IPS-NIHi7 (cell line): Measurements from ENCODE around the gene HPD.
"Not testable (repeated sequence)": the region's sequence is repeated elsewhere in the genome, so short reads cannot be mapped to it uniquely, and the experiment has no call there.

Experiments
- DNase-seq: peaks from one replicate; pipeline ENCODE4 v3.0.0; 2012; ENCODE audit warnings: mixed read lengths; ENCODE audit errors: extremely low spot score

The HPD gene

DNA sequence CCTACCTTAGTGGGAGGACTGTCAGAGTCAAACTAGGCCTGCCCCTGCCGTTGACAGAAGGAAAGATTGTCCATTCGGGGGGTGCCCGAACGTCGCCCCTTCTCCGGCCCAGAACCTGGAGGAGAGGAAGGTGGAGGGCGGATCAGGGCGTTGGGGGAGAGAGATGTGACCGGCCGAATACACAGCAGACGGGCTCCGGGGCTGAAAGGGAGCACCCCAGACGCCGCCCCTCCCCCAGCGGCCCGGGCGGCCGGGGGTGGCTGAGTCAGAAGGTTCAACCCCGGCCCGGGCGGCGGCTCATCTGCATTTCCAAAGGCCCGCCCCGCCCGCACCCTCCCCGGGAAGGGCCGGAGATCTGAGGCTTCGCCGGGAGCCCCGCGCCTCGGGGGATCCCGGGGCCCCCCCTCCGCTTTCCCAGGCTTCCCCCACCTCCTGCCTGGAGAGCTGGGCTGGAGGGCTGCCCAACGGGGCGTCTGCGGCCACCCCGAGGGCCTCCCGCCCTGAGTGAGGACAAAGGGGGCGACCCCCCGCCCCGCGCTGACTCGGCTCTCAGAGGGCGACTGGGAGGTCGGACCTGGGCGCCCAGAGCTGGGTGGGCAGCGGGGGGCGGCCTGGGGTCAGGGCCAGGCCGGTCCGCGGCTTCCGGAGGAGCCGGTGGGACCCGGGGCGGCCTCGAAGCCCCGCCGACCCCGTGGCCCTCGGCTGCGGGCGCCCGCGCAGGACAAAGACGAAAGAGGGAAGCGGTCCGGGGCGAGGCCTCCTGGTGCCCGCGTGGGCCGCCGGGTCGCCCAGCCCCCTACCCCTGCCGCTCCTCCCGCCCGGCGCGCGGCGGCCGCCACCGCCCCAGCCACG, 58.6 kb downstream of the HPD start:
- peak; percentile 77 for DNase-seq

DNA sequence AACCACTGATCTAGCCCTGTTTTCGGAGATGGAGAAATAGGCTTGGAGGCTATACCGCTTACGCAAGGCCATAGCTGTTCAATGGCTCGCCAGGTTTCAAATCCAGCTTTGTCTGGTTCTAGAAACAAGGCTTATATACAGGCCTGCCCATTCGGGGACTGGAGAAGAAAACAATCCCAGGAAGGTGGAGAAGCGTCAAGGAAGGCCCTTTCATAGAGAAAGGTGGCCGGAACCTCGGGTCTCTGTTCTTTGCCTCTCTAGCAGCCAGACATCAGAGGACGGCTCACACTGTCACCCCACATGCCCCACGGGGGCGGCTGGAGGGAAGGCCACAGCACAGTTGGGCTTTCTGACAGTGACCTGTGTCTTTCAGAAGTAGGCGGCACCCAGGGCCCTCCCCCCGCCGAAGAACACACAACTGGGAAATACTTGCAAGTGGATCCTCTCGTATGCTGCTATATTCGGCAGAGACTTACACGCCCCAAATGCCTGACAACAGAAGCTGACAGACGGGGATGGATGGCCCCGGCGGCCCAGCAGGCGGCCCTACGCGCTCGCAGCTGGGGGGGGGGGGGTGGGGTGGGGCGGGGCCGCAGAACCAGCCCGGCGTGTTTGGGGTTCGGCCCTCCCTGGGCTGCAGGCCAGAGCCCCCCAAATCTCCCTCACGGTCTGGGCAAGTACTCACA, 59.4 kb downstream of the HPD start:
- no peak for DNase-seq

DNA sequence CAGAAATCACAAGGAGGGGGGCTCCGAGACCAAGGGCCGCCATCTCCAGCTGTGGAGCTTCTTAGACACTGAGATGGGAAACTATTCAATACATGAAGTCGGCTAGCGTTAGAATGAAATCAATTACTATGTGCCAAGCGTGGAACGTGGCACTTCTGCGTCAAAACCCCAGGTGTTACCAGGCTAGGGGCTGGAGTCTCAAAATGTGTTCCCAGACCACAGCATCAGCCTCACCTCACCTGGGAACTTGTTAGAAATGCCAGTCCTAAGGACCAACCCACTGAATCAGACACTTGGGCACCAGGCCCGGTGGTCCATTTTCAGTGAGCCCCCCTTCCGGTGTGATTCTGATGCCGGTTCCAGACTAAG, 59.9 kb downstream of the HPD start:
- DNase-seq = no peak

DNA sequence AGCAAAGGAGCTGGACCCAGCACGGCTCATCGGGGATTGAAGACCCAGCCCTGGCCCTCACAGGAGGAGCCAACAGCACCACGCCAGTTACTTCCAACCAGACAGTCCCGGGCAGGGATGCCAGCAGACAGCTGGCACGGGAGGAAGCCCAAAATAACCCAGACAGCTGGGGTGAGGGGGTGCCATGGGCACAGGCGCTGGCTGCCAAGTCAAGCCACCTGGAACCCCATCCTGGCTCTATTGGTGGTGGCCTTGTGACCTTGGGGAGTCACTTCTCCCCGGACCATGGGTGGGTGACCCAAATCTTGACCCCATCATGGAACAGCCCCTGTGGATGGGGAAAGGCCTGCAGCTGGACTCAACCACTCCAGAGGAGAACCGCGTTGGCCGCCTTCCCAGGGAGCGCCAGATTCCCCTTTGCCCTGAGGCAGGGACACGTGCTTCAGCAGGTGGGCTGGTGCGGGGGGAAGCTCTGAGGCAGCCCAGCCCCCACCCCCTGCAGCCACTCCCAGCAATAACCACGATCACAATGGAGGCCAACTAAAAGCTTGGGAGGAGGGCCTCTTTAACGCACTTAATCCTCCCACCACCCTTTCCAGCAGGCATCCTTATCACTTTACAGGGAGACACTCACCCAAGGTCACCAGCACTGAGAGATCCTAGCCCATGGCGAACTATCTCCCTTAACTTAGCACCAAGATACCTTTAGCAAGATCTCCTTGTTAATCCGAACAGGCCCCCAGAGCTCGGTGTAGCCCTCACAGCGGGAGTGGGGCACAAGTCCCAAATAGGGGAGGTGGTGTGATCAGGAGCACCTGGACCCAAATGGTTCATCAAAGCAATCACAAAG, 60.5 kb downstream of the HPD start:
- no peak for DNase-seq

DNA sequence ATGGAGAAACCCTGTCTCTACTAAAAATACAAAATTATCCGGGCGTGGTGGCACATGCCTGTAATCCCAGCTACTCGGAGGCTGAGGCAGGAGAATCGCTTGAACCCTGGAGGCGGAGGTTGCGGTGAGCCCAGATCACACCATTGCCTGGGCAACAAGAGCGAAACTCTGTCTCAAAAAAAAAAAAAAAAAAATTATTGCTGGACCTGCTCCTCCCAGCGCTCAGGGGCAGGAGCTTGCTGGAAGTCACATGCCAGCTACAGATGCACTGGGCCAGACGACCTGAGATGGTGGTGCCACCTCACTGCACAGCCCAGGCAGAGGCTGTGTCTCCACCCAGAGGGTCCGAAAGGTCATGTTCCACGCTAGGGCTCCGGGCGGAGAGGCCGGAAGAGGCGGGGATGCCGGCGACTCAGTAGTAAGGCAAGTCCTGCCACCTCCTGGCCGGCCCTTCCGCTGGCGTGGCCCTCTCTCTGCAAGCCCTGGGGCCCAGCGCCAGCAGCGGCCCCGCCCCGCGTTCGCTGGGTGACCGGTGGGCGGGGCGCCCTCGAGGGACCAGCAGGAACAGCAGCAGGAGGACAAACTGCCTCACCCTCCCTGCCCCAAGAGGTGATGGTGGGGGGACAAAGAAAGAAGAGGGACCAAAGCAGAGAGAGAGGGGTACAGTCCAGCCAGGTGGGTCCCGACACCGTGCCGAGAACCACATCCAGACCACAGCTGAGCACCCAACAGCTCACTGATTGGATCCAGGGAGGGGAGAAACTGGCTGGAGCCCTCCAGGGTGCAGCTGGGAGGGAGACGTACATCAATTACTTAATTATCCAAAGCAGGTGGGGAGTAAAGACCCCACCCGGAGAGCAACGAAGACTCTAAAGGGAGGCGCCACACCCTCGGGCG, 61.6 kb downstream of the HPD start:
- DNase-seq = peak; percentile 80

DNA sequence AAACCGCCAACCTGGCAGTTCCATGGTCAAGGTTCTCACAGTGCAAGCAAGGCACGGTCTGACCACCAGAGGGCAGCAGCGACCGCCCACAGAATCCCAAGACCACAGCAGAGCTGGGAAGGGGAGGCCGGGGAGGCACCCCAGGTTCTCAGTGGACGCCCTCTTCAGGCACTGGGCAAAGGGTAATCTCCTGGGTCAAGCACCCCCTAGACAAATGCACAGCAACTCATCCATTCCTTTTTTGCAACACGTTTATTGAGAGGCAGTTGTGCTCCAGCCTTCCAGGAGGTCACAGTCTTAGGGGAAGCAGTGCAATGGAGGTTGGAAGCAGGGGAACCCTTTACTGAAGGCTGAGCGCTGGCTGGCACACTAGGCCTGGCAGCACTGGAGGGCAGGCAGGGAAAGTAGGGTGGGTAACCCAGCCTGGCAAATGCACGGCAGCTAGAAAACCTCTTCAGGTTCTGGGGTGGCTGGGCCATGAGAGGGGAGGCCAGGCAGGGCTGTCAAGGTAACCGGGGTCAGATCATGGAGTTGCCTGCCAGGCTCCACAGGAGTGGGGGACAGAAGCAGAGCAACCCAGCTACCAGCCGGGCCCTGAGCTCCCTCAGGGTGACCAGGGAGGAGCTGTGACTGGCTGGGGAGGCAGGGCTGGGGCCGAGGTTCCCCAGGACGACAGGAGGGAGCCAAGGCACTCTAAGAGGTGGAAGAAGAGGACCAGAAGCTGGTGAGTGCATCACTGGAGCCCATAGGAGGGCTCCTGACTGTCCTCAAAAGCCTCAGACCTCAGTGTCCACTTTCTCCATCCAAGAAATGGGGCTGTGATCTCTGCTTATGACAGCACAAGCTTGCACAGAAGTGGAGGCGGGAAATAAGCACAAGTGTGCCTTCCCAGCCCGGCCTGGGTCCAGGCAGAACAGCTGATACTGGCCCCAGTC, 63.4 kb downstream of the HPD start:
- peak; percentile 79 for DNase-seq

DNA sequence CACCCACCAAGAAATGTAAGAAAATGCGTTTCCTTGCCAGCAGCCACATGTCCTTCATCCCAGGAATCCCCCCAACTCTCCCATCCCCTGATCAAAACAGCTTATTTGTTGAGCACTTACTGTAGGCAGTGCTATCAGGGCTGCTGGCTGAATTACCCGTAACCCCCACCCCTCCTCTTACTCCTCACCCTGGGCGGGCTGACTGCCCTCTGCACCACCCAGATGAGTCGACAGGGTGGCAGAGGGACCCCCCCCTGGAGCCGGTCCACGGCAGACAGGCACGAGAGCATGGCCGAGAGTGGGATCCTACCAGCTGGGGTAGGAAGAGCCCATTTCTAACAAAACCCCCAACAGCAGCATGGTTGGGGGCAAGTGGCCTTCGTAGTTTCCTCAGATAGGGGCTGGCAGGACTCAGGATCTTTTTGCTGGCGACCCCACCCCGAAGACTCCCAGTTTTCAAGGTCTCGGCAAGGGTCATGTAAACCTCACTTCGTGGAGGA, 64.1 kb downstream of the HPD start:
- DNase-seq = no peak

DNA sequence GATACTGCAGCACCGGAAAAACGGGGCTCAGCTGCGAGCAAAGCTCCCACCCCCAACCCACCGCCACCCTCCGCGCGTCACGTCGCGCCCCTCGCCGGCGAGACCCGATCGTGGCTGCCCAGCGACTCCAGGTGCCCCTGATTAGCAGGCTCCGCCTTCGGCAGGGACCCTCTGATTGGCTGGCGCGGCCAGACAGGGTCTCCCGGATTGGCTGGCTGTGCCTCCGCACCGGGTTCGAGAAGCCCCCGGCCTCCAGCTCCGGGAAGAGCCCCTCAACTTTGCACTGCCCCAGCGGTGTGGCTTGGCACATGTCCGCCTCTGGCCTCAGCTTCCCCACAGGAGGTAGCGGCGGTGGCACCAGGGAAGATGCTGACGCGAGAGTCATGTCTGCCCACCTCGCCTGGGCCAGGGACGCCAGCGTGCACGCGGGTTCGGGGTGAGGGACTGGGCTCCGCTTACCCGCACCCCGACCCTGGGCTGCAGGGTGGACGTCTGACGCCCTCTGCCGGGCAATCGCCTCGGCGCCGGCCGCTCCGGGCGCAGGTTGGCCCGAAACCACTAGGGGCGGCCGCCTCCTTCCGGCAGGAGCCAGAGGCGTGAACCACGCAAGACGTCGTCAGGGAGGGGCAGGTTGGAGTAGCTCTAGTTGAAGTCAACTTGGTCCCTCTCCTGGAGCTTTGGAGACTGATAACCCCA, 64.7 kb downstream of the HPD start:
- DNase-seq = peak; percentile 91

DNA sequence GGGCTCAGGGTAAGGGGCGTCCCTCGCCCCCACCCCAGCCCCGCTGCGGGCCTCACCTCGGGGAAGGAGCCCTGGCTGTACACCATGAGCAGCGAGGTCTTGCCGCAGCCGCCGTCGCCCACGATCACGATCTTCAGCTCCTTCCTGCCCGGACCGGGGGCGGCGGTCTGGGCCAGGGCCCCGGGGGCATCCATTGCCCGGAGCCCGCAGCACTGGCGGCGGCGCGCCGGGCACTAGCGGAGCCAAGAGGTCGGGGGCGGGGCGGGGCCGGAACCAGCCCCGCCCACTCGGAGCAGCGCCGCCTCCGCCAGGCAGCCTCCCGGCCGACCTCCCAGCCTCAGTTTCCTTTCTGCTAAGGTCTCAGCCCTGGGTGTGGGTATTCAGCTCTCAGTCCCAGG, 65.2 kb downstream of the HPD start, which contains the start of gene RHOF:
Gene RHOF (minus strand): TSS at position 249 of the 398 bp plus-strand sequence. CDS start 55 bp downstream, at position 194.
- DNase-seq = peak; percentile 74

DNA sequence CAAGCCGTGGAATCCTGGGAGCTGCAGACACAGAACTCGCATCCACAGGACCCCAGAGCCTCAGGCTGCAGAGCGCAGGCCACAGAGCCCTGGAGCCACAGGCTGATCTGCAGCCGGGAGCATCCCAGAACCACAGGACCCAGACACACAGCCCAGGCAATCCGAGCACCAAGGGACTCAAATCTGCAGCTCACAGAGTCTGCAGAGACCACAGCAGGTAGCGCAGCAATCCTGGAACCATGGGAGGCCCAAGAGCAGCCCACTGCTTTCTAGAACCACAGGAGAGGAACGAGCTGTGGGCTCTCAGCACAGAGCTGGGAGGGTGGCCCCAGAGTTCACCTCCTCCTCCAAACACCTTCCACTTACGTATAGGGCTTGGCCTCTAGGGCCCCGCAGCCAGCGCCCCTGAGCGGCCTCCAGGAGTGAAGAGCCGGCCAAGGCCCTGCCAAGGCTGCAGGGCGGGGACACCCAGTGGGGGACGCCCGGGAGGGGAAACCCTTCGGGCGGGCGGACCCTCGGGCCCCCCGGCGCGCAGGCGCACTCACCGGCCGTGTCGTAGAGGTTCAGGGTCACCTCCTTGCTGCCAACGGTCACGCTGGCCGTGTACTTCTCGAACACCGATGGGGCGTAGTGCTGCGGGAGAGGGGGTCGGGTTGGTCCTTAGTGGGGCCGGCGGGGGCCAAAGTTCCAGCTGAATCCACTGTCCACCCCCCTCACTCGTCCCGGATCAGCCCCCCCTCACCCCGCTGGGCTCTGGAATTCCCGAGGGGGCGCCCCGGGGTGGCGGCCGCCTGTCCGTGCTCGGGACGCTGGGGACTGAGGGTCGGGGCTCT, 65.8 kb downstream of the HPD start:
- DNase-seq = no peak

DNA sequence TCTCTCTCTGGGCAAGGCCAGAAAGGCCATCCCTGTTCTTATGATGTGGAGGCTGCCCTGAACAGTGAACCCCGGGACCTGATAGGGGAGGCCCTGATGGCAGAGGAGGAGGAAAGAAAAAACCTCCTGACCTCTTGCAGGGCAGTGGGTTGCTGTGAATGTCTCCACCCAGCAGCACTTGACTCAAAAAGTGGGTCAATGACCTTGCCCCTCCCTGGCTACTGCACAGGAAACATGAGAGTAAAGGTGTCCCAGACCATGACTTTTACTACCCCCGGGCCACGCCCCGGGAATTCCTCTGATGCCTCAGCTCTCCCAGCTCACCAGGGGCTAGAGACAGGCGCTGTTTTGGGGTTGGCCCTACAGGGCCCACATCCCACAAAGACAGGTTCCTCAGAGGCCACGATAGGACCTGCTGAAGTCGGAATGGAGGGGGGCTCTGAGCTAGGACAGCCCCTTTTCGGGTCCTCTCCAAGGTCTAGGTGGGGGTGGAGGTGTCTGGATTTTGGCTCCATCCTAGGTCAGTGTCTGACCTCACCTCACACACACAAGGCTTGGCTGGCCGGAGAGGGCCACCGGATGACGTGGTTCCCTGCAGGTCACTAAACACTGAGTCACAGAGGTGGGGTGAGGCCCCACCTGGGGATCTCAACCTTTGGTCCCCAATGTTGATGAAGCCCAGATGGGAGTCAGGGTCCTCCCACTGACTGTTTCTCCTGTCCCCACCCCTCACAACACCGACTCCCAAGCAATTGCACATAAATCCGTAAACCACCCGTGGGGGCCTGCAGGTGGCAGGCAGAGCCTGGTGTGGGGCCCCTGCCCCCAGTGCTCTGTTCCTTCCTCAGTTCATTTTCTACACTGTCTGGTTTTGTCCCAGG, 66.7 kb downstream of the HPD start:
- no peak for DNase-seq

DNA sequence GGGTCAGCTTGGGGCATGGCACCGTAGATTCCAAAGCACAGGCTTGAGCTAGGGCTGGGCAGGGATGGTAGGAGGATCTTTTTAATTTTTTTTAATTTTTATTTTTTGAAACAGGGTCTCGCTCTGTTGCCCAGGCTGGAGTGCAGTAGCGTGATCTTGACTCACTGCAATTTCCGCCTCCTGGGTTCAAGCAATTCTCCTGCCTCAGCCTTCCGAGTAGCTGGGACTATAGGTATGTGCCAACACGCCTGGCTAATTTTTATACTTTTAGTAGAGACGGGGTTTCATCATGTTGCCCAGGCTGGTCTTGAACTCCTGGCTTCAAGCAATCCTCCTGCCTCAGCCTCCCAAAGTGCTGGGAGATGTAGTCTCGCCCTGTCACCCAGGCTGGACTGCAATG, 67.9 kb downstream of the HPD start:
- DNase-seq = not testable (repeated sequence)

DNA sequence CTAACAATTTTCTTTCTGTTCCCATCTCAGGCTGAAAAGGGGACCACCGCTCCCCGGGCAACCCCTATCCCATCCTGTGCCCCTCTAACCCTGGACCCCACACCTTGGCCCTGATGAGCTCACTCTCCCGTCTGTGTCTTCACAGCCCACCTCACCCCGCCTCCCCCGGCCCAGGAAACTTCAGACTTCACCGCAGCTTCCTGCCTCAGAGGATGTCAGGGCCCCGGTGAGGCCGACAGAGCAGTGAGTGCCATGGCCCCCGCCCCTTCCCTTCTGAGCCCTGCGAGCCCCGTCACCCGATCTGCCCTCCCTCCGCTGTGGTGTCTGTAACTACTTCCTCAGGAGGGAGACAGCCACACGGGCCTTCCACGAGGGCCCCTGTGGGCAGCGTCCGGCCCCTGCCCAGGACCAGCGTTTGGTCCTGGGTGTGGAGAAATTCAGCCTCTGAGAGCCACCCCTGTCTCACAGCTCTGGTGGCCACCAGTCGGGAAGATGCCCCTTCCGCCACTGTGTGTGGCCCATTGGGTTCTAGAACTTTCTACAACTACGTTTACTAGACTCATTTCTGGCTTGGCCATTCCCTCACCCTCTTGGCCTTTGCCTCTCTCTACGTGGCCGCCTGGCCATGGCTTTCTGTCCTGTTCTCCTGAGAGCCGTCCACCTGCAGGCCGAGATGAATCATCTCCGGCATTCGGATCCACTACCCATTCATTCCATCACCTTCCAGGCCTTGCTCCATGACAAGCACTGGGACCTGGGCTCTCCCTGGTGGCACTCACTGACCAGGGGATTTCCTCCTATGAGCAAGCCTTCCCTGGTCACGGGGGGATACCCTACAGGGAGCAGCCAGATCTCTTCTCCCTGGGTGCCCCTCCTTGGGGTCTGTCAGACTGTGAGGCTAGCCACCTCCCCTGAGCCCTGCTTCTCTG, 68.6 kb downstream of the HPD start:
- DNase-seq = no peak
